Measurements from ENCODE around the gene TAF3. TPM values are rescaled to one million over a fixed set of nuclear protein-coding genes. Genes with fewer than 3 reads are reported as not detected.

Gene TAF3
- total RNA-seq, 1 donor from 2014 or later = 4.6 TPM

DNA sequence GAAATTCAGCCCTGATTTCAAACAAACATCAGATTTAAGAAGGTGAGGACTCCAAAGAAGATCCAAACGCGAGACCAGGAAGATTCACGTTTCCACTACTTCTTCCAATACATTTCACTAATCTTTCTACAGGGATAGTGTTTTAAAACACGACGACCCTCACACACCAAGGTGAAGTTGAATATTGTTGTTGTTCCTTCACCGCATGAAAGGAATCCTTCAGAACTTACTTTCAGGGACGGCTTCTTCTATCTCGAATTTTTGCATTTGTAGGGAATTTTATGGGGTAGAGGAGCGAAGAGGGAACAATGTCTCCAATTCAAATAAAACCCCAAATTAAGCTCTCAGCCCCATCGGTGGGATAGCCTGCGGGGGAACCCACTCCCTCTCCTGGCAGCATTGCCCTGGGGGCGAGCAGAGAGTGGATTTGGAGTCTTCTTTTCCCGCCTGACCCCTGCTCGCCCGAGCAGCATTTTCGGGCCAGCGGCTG, 234.7 kb downstream of the TAF3 start:
- peaks cover 64% of the 10 kb centered on the region for H3K27me3 Mint-ChIP-seq (ENCODE audit: insufficient read depth, low read depth)
- Histone ChIP-seq H3K27me3 (peaks cover 100% of the 10 kb centered on the region), H3K36me3 (no peaks in the 10 kb centered on the region), H4K20me1 (ENCODE audit: low read depth) (peaks cover 92% of the 10 kb centered on the region), H3K4me2 (peak overlapping the region; percentile 42), H3K79me2 (ENCODE audit: low read depth) (no peaks in the 10 kb centered on the region), H3K9me3 (ENCODE audit: low read depth) (no peaks in the 10 kb centered on the region), H3K9ac (no peak overlapping the region), H3K4me1 (peaks cover 62% of the 10 kb centered on the region), H3K27ac (no peak overlapping the region), H3K4me3 (no peak overlapping the region), H2AFZ (replicated peaks) (no peak overlapping the region), H3F3A (ENCODE audit: low read depth) (peaks cover 66% of the 10 kb centered on the region)
- H3K27ac Mint-ChIP-seq = no peak overlapping the region
- H3K4me1 Mint-ChIP-seq = peaks cover 29% of the 10 kb centered on the region
- H3K9me3 Mint-ChIP-seq = no peaks in the 10 kb centered on the region
- no peaks in the 10 kb centered on the region for H3K36me3 Mint-ChIP-seq
- TF ChIP-seq EZH2phosphoT487 (IDR thresholded peaks at IDR 0.05) (peak; percentile 6), EZH2 (IDR thresholded peaks at IDR 0.05) (peak; percentile 70)
- TF ChIP-seq, protein P1, sequence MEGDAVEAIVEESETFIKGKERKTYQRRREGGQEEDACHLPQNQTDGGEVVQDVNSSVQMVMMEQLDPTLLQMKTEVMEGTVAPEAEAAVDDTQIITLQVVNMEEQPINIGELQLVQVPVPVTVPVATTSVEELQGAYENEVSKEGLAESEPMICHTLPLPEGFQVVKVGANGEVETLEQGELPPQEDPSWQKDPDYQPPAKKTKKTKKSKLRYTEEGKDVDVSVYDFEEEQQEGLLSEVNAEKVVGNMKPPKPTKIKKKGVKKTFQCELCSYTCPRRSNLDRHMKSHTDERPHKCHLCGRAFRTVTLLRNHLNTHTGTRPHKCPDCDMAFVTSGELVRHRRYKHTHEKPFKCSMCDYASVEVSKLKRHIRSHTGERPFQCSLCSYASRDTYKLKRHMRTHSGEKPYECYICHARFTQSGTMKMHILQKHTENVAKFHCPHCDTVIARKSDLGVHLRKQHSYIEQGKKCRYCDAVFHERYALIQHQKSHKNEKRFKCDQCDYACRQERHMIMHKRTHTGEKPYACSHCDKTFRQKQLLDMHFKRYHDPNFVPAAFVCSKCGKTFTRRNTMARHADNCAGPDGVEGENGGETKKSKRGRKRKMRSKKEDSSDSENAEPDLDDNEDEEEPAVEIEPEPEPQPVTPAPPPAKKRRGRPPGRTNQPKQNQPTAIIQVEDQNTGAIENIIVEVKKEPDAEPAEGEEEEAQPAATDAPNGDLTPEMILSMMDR (IDR thresholded peaks at IDR 0.05) = no peak
- DNase-seq (ENCODE audit: low spot score) = no peak
- peak overlapping the region; percentile 75 for H3K4me3 Mint-ChIP-seq

DNA sequence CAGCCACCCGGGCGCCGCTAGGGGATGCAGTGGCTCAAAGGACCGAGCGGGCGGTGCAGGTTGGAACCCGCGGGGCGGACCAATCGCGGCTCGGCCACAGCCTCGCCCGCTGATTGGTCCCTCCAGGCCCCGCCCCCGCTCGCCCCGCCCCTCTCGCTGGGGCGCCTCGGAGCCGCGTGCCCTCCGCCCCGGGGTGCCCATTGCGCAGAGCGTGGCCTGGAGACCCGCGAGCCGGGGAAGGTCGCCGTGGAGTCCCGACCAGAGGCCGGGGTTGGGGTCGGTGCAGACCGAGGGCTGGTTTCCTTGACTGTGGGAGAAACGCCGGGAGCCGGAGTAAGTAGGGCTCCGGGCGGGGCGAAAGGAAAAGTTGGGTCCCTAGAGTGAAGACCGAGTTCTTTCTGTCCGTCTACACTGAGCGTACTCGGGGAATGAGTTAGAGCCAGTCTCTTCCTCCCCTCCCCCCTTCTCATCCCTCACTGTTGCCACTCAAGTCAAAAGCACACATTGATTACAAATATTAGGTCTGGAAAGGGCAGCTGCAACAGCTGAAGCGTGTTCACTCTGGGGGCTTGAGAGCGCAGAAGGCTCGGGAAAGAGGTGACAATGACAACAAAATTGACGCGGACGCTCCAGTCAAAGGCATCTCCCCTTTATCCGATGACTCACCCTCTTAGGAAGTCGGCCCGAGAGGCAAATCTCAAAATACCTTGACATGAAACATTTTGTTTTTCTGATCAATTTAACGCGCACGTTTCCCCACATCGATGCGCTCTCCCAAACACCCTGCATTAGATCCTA, 235.3 kb downstream of the TAF3 start:
- H3K27ac Mint-ChIP-seq = no peak overlapping the region
- H3K27ac ChIP-seq = no peak overlapping the region
- no peak overlapping the region for H2AFZ ChIP-seq (replicated peaks)
- peaks cover 66% of the 10 kb centered on the region for H3K27me3 Mint-ChIP-seq (ENCODE audit: insufficient read depth, low read depth)
- no peaks in the 10 kb centered on the region for H3K79me2 ChIP-seq (ENCODE audit: low read depth)
- no peak overlapping the region for H3K9ac ChIP-seq
- peak overlapping the region; percentile 48 for H3K4me3 ChIP-seq
- H3K4me2 ChIP-seq = peak overlapping the region; percentile 80
- peaks cover 92% of the 10 kb centered on the region for H4K20me1 ChIP-seq (ENCODE audit: low read depth)
- TF ChIP-seq, protein P1 (IDR thresholded peaks at IDR 0.05) = peak; percentile 79
- TF ChIP-seq EZH2phosphoT487 (IDR thresholded peaks at IDR 0.05) = no peak
- no peaks in the 10 kb centered on the region for H3K9me3 Mint-ChIP-seq
- H3K9me3 ChIP-seq (ENCODE audit: low read depth) = no peaks in the 10 kb centered on the region
- DNase-seq (ENCODE audit: low spot score) = peak; percentile 96
- H3K4me1 Mint-ChIP-seq = peaks cover 29% of the 10 kb centered on the region
- H3K4me1 ChIP-seq = peaks cover 56% of the 10 kb centered on the region
- no peaks in the 10 kb centered on the region for H3K36me3 ChIP-seq
- H3F3A ChIP-seq (ENCODE audit: low read depth) = peaks cover 60% of the 10 kb centered on the region
- no peaks in the 10 kb centered on the region for H3K36me3 Mint-ChIP-seq
- peak overlapping the region; percentile 88 for H3K4me3 Mint-ChIP-seq
- peaks cover 100% of the 10 kb centered on the region for H3K27me3 ChIP-seq

DNA sequence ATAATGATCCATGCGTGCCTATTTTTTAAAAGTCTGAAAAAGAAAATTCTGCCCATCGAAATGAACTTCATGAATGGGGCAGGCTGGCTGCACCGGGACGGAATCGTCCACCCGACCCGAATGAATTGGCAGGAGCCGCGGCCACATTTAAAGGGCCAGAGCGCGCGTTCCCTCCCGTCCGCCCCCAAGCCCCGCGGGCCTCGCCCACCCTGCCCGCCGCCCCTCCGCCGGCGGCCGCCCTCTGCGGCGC, 235.9 kb downstream of the TAF3 start:
- TF ChIP-seq EZH2phosphoT487 (IDR thresholded peaks at IDR 0.05) = no peak
- TF ChIP-seq, protein P1 (IDR thresholded peaks at IDR 0.05) = no peak
- TF ChIP-seq EZH2 (IDR thresholded peaks at IDR 0.05) = no peak
- Histone ChIP-seq H3K79me2 (ENCODE audit: low read depth) (no peaks in the 10 kb centered on the region), H3K9me3 (ENCODE audit: low read depth) (no peaks in the 10 kb centered on the region), H3K4me2 (peak overlapping the region; percentile 80), H3K27ac (no peak overlapping the region), H3K36me3 (no peaks in the 10 kb centered on the region), H4K20me1 (ENCODE audit: low read depth) (peaks cover 93% of the 10 kb centered on the region), H3K9ac (no peak overlapping the region), H3K27me3 (peaks cover 100% of the 10 kb centered on the region), H3F3A (ENCODE audit: low read depth) (peaks cover 60% of the 10 kb centered on the region), H3K4me3 (peak overlapping the region; percentile 48), H3K4me1 (peaks cover 53% of the 10 kb centered on the region), H2AFZ (replicated peaks) (no peak overlapping the region)
- no peaks in the 10 kb centered on the region for H3K36me3 Mint-ChIP-seq
- no peaks in the 10 kb centered on the region for H3K9me3 Mint-ChIP-seq
- peaks cover 32% of the 10 kb centered on the region for H3K4me1 Mint-ChIP-seq
- no peak overlapping the region for H3K27ac Mint-ChIP-seq
- H3K27me3 Mint-ChIP-seq (ENCODE audit: insufficient read depth, low read depth) = peaks cover 67% of the 10 kb centered on the region
- peak overlapping the region; percentile 88 for H3K4me3 Mint-ChIP-seq
- DNase-seq (ENCODE audit: low spot score) = no peak

Measured in neural progenitor cell (in vitro differentiated cells).